Activated CD4-positive, CD25-positive, alpha-beta regulatory T cell treated with anti-CD3 and anti-CD28 coated beads, Interleukin-2, amount 50 U/mL, for 24 hours (primary cell): ENCODE results near the gene ZNF417.
"Not testable (repeated sequence)": the region's sequence is repeated elsewhere in the genome, so short reads cannot be mapped to it uniquely, and the experiment has no call there.

Experiments
- ATAC-seq, 2 donors: fragments of 150-1000 bp; cut with Tn5 transposase; one replicate each; pipeline ENCODE4 v1.10.0; 2021; ENCODE audit warnings: mild to moderate bottlenecking in 1 of 2, moderate library complexity in 1 of 2

The ZNF417 gene

DNA sequence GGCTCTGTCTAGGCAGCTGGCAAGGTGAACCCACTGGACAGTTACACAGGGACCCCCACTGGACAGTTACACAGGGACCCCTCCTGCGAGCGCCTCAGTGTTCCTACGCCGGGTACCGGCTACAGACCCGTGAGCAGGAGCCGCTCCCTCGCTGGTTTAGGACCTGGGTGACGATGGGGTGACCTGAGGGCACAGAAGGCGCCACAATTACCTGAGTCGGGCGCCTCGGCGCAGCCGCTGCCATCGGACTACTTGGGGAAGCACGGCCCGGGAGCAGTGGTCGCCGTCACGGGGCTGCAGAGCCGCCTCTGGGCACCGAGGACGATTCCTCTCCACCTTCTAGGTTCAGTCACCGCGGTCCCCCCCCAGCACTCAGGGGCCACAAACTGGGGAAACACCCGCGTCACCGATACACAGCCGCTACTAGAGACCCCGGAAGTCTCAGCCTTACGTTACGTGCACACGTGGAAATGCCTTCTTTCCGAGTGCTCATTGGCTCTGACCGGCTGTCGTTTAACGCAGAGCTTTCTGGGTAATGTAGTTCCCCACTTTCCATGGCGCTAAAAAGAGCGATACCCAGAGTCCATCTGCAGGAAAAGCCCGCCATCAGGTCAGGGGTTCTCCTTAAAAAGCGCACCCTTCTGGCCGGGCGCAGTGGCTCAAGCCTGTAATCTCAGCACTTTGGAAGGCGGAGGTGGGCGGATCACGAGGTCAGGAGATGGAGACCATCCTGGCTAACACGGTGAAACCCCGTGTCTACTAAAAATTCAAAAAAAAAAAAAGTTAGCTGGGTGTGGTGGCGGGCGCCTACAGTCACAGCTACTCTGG is at the start of gene ZNF417:
ZNF417 (minus strand) TSS at position 425 of the 828 bp plus-strand sequence; CDS start at position 244, 181 bp downstream.
- peak; percentile 100 for ATAC-seq

DNA sequence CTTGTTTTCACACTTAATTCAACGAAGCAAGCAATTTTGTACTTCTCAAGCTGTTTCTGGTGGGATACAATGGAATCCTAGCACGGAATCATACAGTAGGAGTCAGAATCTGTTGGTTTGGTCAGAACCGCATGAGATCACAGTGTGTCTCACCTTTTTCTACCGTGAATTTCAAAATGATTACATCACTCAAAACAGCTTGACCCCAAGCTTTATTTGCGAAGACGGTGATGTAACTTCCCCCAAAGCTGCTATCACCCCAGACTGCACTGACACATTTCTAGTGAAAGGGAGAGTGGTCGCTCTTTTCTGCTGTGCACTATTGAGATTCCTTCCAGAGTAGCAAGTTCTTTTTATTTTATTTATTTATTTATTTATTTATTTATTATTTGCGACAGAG is 48.4 kb upstream of the ZNF417 start:
- ATAC-seq = no peak

DNA sequence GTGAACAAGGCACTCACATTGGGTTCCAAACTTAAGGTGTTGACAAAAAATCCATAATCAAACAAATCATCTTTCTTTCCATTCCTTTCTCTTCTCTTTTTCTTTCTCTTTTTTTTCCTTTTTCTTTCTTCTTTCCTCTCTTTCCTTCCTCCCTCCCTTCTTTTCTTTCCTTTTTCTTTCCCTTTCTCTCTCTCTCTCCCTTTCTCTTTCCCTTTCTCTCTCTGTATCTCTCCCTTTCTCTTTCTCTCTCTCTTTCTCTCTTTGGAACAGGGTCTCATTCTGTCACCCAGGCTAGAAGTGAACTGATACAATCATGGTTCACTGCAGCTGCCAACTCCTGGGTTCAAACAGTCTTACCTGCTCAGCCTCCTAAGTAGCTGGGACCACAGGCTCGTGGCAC is 45.4 kb upstream of the ZNF417 start:
- ATAC-seq = no peak

DNA sequence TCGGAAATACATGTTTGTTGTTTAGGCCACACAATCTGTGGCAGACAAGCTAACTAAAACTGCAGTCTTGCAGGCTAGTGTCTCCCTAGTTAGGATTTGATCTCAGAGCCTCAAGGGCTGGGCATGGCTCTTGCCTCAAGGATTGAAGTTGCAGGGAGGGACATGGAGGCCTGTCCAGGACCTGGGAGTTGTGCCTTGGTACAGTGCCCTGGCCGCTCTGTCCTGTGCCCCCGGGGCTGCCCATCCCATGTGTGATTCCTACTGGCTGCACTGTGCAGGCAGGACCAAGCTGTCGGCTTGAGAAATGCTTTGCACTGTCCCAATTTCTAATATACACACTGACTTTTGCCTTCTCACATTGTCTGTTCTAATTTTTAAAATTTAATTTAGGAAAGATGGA is 38.6 kb upstream of the ZNF417 start:
- no peak for ATAC-seq

DNA sequence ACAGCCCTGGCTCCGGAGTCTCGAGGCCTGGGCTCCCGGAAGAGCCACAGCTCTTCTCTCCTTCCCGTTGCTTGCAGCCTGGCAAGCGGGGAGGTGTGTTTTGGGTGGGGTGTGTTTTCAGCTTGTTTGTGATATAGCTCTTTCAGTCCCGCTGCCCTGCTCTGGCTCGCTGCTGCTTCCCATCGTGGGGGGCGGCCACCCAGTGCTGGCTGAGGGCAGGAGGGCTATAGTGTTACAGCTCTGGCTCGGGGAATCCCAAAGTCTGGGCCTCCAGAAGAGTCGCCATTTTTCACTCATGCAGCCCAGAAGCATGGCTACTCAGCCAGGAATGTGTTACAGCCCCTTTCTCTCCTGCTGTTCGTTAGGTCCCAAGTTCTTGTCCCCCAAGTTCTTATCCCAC is 33.3 kb upstream of the ZNF417 start:
- ATAC-seq = no peak

- no peak for ATAC-seq
These were observed 32.9 kb upstream of the ZNF417 start for GRCh38 chr19:57949296-57949695.

GRCh38 chr19:57947419-57948134 is 31.2 kb upstream of the ZNF417 start, which contains the start of gene ZNF256:
ZNF256 (minus strand) TSS chr19:57947706; CDS start chr19:57947474, 232 bp downstream.
- peak; percentile 99 to 100 for ATAC-seq

- ATAC-seq = no peak
These were observed 30.7 kb upstream of the ZNF417 start for GRCh38 chr19:57947088-57947418.

DNA sequence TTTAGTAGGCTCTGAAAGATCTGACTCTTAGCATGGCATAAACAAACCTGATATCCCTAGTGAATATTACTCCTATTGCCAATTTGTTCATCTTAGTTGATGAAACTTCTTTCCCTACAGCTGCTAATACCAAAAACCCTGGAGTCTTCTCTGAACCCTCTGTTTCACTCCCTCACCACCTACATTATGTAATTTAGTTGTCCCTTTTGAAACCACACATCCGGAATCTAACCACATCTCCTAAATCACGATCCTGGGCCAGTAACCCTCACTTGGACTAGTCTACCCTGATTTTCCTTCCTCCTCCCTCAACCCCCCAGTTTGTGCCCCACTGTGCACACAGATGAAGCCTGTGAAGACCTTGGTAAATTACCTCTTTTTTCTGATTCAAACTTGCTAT is 29.9 kb upstream of the ZNF417 start:
- no peak for ATAC-seq

DNA sequence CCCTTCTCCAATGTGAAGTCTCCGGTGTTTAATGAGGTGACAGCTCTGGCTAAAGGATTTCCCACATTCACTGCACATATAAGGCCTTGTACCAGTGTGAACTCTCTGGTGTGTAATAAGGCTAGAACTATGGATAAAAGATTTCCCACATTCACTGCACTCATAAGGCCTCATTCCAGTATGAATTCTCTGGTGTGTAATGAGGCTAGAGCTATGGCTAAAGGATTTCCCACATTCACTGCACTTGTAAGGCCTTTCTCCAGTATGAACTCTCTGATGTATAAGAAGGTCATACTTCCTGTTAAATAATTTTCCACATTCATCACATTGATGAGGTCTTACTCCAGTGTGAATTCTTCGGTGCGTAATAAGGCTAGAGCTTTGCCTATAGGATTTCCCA is 25.2 kb upstream of the ZNF417 start:
- ATAC-seq = no peak

- ATAC-seq = no peak
These were observed 19.3 kb upstream of the ZNF417 start for GRCh38 chr19:57935731-57936130.

DNA sequence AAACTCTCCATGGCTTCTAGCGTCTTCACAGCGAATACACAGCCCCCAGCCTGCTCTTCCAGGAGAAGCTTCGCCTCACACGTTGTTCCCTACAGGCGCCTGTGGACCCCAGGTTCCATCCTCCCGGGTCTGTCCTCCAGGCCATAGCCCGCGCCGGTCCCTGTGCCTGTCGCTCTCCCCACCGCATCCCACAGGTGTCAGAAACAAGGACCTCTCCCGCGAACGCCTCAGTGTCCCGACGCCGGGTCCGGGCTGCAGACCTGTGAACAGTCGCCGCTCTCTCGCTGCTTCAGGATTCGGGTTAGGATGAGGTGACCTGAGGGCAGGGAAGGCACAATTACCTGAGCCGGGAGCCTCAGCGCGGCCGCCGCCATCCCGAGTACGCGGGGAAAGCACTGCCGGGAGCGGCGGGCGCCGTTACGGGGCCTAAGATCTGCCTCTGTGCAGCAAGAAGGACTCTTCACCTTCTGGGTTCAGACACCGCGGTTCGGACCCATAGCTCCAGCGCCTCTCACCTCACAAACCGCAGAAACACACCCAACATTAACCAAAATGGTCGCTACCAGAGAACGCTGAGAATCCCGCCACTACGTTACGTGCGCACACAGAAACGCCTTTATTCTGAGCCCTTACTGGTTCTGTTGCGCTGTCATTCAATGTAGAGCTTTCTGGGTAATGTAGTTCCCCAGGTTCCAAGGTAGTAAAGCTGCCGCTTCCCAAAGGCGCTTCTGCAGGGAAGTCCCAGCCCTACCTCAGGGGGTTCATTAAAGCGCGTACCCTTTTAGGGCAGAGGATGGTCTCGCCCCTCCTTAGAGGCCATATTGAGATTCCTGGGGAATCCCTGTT is 18.7 kb upstream of the ZNF417 start, which contains the start of gene ZNF418:
ZNF418 (minus strand) TSS at position 583 of the 846 bp plus-strand sequence. CDS start 1,580 bp downstream, outside the sequence.
- peak; percentile 87 to 96 for ATAC-seq

GRCh38 chr19:57927587-57927986 is 11.2 kb upstream of the ZNF417 start:
- ATAC-seq = no peak

GRCh38 chr19:57914531-57914930 is 1.9 kb downstream of the ZNF417 start:
- no peak for ATAC-seq

- no peak for ATAC-seq
These were observed 9.0 kb downstream of the ZNF417 start for GRCh38 chr19:57907394-57907793.

GRCh38 chr19:57905258-57905657 is 11.1 kb downstream of the ZNF417 start:
- no peak for ATAC-seq

DNA sequence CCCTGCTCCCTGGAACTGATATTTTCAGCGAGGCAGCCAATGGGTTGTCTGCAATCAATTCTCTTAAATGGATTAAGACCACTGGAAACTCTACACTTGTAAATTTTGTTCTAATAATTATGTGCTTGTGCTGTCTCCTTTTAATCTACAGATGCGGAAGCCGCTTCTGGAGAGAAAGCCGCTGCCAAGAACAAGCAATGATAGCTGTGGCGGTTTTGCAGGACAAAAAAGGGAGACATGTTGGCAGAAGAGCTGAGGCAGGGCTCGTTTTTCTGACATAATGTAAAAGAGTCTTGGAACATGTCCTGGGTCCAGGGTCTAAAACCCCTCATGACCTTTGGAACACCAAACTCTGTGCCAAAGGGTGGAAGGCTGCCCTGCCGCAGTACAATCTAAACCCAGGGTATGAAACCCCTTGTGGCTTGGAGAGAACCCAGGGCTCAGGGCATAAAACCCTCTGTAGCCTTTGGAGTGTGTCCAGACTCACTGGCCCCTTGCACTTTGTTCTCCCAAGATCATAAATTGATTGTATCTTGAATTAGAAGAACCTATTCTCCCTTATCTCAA is 12.7 kb downstream of the ZNF417 start:
- ATAC-seq = no peak

GRCh38 chr19:57900311-57900710 is 16.1 kb downstream of the ZNF417 start:
- no peak for ATAC-seq

GRCh38 chr19:57890706-57891105 is 25.7 kb downstream of the ZNF417 start:
- ATAC-seq = not testable (repeated sequence)

DNA sequence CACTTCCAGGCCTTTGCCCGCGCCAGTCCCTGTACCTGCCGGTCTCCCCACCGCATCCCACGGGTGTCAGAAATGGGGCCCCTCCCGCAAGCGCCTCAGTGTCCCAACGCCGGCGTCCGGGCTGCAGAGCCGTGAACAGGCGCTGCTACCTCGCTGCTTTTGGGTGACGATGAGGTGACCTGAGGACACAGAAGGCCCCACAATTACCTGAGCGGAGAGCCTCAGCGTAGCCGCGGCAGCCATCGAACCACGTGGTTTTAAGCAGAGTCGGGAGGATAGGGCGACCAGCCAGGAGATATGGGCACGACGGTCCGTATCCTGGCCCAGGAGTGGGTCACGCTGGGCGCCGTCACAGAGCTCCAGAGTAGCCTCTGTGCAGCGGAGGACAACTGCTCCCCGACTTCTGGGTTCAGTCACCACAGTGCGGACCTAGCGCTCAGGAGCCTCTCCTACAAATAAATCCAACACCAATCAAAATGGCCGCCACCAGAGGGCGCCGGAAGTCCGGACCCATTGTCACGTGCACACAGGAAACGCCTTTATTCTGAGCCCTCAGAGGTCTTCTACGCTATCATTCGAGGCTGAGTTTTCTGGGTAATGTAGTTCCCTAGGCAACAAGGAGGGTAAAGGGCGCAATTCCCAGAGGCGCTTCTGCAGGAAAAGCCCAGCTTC is 27.7 kb downstream of the ZNF417 start, which contains the start of gene ZNF814:
ZNF814 (minus strand) TSS at position 478 of the 672 bp plus-strand sequence; CDS start at position 243, 235 bp downstream.
- peak; percentile 94 to 95 for ATAC-seq

DNA sequence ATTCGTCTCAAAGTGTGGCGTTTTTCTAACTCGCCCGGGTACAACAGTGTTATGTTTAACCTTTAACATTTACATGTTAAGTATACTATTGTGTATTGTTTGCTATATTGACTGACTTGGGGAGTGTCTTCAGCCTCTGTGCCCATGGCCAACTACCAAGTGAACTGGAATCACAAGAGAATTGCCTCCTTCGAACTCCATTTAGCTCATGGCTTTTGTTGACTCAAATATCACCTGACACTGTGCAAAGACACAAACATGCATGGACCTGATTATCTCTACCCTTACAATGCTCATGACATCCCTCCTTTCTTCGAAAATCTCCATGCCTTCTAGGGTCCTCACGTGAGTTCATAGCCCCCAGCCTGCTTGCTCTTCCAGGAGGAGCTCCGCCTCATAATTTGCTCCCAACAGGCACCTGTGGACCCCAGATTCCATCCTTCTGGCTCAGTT is 28.3 kb downstream of the ZNF417 start:
- ATAC-seq = no peak
